ENCODE data around the gene NDEL1. TPM values are rescaled to one million over a fixed set of nuclear protein-coding genes. Genes with fewer than 3 reads are reported as not detected.

The NDEL1 gene
- total RNA-seq, 1 donor from 2014 or later, result 84.5 TPM

DNA sequence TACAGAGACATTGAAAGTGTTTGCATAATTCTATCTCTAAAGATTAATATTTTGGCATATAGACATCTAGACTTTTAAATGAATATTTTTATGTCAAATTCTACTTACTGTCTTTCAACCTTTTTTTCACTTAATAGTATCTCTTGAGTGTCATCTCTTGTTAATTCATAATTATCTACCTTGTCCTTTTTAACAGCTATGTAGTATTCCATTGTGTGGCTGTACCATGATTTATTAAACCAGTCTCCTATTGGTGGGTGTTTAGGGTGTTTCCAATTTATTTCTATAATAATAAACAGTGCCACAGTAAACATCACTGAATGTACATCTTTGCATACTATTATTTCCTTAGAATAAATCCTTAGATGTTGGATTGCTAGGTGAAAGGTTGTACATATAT, 21.7 kb upstream of the NDEL1 start:
- DNase-seq (ENCODE audit: low spot score), result no peak

DNA sequence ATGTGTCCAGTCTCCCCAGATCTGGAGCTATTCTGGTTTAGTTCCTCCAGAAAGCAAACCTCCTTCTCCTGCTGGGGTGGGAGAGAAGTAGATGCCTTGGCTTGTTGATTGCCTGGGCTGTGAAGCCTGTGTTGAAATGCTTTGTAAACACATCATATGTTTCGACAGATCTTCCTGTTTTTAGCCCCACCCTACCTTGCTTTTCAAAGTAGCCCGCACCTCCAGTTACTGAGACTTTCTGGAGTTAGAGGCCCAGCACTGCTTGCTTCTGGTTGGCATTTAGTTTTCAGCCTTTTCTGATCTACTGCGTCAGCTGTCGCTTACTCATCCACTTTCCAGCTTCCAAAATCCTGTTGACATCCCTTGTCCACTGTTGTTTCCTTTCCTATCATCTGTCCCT, 17.9 kb upstream of the NDEL1 start:
- no peak for DNase-seq (ENCODE audit: low spot score)

DNA sequence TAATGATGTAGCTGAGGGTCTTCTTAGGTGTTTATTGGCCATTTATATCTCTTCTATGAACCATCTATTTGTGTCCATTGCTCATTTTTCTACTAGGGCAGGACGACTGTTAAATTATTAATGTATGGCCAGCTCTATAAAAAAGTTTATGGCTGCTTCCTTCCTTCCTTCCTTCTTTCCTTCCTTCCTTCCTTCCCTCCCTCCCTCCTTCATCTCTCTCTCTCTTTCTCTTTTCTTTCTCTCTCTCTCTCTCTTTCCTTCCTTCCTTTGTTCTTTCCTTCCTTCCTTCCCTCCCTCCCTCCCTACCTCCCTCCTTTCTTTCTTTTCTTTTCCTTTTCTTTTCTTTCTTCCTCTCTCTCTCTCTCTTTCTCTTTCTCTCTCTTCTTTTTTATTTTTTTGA, 17.2 kb upstream of the NDEL1 start:
- DNase-seq (ENCODE audit: low spot score), result no peak

DNA sequence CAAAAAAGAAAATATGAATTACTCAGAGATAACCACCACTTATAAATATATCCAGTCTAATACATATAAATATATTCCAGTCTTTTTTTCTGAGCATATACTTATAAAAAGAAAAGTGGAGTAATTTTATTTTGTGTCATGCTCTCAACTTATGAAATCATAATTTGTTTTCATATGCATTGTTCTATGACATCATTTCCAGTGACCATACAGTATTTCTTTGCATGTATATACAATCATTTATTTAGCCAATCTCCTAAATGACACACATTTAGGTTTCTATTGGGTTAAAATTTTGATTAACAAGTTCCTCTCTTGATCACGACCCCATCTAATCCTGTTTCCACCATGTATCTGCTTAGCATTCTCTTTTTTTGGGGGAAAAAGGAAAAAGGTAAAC, 16.4 kb upstream of the NDEL1 start:
- DNase-seq (ENCODE audit: low spot score), result no peak

DNA sequence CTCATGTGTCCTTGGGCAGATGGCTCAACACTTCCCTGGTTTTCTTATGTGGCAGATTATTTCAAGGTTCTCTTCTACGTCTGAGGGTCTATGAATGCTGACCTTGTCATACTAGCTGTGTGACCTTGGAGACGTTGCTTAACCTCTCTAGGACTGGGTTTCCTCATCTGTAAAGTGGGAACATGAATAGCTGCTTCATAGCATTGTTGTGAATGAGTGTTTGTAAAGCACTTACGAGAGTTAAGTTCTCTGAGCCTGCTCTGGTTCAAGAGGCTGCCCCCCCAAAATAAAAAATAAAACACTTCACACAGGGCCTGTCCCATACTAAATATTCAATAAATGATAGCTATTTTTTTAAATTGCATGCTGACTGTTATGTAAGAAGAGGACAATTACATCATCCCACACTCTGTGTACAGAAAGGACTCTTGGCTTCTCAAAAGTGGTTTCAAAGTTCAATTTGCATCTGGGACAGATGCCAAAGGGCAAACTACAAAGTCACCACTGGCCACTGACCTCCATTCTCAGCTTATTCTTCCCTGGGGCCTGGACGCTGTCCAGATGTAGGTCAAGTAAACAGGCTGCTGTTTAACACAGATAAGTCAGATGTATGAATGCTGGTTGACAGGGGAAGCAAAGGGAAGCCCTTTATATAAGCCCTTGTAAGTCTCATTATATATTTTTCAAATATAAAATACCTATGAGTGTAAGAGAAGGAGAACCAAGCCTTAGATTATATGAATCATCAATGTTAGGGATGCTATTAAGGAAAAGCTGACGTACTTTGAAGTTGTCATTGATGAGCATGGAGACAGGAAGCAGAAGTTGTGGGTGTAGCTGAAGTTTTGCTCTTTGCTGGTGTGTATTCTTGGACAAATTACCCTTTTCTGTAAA, 15.4 kb upstream of the NDEL1 start:
- no peak for DNase-seq (ENCODE audit: low spot score)

DNA sequence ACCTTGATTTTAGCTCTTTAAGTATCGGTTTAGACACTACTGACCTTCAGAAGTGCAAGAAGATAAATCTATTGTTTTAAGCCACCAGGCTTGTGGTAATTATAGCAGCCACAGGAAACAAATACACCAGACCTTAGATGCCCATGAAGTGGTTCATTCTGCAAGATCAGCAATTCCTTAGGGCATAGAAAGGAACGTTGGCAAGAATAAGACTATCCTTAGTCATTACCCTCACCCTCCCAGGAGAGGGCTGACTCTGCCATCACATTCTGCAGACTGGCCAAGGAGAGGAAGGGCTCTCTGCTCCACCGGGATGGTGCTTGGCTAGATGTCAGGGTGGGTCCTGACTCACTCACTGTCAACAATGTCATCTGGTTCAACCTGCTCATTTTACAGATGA, 14.1 kb upstream of the NDEL1 start:
- no peak for DNase-seq (ENCODE audit: low spot score)

DNA sequence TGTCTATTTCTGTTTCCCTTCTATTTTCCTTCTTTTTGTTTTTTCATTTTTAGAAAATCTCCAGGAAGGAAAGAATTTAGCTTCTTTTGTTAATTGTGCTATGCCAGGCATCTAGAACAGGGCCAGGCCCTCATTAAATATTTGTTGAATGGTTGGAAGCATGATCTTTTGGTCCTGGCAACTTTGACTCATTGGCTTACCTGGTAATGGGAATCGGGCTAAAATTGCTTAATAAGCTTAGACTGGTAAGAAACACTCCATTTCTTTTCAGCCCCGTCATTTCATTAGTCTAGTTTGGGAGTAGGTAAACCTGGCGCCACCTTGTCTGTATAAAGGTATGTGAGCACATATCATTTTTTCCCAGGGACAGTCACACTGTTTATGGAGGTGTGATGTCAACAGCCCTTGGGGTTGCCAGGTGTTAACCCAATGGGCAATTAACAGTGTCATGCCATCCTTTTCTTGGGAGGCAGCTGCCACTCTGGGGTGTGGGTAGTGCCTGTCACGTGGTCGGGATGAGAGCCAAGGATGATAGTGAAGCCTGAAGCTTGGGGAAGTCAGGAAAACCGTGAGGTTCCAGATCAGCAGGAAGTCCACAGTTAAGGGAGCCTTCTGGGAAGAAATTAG, 9.5 kb upstream of the NDEL1 start:
- DNase-seq (ENCODE audit: low spot score), result no peak

DNA sequence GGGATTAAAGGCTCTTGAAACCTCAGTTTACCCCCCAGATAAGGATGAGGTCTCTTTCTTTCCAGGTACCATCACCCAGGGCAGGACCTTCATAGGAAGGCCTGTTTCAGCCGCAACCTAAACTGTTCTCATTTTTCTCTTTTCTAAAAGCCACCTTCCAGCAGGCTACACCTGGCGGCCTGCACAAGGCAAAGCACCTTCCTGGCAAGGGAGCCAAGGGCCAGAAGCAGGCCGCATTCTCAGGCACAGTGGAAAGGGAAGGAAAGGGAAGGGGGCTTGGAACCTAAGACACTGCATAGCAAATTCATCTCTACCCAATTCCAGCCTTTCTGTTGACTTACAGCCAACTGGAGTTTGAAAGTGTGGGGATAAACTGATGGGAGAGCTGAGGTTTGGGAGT, 8.9 kb upstream of the NDEL1 start:
- DNase-seq (ENCODE audit: low spot score), result no peak

DNA sequence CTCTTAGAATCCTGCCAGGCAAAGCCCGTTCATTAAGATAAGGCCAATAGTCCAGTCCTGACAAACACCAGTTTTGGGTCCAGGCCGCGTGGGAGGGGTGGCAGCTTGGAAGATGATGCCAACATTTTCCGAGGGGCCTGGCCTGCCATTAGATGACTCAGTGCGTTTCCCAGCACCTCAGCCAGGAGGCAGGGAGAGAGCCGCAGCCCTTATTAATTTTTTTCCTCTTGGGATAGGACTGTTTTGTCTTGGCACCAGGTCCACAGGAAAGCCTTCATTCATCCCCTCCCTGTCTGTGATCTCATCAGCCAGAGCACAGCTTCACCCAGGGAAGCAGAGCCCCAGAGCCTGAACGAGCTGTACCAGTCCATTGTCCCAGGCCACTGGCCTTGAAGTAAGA, 4.7 kb upstream of the NDEL1 start:
- DNase-seq (ENCODE audit: low spot score), result no peak

DNA sequence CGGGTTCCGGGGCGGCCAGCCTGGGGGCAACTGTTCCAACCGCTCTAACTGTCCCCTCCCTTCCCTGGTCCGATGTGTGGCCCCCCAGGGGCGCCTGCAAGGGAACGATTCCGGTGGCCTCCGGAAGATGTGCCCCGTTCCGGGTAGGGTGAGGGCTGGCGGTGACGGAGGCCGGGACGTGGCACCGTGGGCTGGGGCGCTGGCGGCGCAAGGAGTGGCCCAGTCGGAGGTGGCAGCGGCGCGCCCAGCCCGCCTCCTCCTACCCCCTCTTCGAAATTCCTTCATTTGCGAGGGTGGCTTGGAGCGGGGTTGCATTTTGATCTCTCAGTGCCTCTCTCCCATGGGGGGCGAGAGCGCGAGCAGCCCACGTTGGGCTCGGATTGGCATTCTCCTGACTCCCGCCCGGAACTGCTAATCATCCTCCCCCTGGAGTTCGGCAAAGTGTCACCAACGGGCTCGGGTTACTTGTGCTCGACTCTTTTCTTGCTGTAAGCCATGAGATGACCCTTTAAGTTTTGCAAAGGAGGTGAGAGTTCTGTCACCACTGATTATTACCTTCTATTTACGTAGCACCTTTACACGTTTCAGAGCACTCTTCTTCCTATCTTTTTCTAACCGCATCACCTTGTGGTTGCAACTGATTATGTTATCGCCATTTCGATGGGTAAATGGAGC, 622 bp downstream of the NDEL1 start:
- DNase-seq (ENCODE audit: low spot score), result peak; percentile 75

DNA sequence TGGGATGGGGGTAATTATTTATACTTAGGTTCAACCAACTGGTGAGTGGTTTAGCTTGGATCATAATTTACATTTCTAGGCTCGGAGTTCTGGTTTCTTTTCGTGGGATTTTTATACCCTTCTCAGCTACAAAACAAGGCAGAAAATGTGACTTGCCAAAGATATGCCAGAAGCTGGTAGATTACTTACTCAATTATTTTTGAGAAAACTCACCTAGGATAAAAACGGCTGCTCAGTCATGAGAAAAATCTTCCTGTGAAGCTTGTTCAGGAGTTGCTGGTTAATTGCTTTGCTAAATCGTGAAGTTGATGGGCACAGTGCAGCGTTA, 1.1 kb downstream of the NDEL1 start:
- no peak for DNase-seq (ENCODE audit: low spot score)

DNA sequence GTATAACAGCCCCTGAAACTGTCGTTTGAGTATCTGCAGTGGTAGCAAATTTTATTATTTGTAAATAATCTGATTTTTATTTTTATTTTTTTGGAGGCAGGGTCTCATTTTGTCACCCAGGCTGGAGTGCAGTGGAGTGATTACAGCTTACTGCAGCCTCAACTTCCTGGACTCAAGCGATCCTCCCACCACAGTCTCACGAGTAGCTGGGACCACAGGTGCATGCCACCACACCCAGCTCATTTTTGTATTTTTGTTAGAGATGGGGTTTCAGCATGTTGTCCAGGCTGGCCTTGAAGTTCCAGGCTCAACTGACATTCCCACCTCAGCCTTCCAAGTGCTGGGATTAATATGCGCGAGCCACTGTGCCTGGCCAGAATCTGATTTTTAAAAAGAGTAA, 2.8 kb downstream of the NDEL1 start:
- DNase-seq (ENCODE audit: low spot score), result no peak

DNA sequence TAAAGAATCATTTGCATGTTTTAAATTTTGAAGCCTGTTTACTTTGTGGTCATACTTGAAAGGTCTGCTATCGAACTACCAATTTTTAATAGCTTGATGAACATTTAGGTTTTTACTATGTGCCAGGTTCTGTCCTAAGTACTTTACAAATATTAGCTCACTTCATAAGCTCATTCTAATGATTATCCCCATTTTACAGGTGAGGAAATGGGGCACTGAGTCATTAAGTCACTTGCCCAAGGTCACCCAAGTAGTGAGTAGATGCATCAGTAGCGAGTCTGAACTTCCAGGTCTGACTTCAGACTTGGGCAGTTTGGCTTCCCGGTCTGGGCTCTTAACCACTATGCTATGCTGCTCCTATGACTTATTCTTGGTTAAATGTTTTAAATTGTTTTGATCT, 4.0 kb downstream of the NDEL1 start:
- DNase-seq (ENCODE audit: low spot score), result no peak

DNA sequence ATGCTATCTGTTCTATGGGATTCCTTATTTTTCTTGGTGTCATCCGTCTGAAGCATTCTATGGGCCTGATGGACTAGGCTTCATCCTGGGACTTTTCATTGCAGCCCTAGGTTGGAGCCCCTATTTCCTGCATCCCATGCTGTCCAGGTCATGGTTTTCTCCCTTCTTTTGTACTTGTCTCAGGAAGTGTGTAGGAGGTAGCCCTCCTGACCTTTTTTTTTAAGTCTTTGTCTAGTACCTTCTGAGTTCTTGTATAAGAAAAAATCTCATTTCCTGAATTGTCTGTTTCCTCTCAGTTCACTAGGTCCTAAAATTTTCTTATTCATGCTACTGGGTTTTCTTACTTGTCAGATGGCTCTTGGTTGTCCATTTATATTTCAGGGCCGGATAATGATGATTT, 6.0 kb downstream of the NDEL1 start:
- no peak for DNase-seq (ENCODE audit: low spot score)

DNA sequence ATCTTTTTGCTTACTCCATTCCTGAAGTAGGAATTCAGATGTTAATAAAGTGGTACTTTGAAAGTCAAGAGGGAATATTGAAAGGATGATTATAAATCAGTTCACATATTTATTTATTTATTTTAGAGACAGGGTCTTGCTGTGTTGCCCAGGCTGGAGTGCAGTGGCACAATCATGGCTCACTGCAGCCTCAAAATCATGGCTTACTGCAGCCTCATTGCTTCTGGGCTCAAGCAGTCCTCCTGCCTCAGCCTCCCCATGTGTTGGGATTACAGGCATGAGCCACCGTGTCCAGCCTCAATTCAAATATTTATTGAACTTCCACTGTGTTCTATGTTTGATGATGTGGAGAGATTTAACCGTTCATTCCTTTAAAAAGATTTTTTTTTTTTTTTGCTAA, 6.6 kb downstream of the NDEL1 start:
- no peak for DNase-seq (ENCODE audit: low spot score)

DNA sequence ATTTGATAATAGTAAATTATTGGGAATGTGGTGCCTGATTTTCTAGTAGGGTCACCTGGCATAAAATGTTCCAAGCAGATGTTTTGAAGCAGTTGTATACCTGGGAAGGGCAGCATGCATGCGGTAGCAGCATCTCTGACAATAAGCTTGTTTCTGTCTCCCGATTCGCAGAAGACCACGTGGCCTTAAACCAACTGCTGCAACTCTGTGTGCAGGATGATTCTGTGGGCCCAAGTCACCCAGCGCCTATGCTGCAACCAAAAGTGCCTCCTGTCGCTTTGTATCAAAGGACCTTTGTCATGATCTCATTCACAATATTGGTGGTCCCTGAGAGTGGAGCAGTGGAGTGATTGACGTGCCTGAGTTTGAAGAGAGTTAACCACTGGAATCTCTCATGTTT, 8.1 kb downstream of the NDEL1 start:
- DNase-seq (ENCODE audit: low spot score), result no peak

DNA sequence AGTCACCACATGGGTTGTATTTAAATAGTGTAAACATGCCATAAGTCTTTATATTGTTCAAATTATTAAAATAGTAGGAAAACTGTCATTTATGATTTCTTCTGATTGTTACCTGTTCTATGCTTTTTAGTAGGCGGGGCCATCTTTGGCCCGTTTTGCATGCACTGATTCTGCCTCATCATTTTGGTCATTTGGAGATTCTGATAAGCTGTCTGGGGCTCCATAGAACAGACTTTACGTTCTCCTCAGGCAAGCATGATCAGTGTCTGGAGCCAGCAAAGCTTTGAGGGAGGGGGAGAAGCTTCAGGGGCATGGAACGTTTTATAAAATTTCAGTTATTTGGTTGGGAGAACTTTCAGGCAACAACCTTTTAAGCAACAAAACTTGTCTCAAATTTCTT, 8.8 kb downstream of the NDEL1 start:
- no peak for DNase-seq (ENCODE audit: low spot score)

DNA sequence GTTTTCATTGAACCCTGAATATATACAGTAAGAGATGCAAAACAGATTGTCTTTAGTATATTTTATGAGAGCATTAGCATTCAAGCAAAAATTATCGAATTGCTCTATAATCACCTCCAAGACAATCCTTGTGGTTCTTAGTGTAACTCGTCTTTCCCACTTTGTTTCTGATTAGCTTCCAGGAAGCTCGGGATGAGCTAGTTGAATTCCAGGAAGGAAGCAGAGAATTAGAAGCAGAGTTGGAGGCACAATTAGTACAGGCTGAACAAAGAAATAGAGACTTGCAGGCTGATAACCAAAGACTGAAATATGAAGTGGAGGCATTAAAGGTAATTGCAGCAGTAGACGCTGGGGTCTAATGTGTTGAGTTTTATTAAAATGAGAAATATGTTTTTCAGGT, 9.9 kb downstream of the NDEL1 start:
- no peak for DNase-seq (ENCODE audit: low spot score)

DNA sequence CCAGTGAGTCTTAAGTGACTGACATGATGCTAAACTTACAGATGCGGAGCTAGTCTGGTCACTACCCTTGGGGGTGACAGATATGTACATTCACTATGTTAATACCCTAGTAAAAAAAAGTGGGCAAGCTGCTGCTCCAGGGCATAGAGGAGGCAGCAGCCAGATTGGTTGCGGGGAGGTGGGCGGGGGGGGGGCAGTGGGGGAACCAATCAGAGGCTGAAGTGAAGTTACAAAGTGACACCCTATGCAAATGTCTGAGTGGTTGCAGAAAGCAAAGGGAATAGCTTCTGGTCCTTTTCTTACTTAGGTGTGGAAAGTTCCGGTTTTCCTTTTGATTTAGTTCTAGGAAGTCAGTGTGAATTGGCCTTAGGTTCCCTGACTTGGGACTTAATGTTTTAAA, 12.1 kb downstream of the NDEL1 start:
- no peak for DNase-seq (ENCODE audit: low spot score)

DNA sequence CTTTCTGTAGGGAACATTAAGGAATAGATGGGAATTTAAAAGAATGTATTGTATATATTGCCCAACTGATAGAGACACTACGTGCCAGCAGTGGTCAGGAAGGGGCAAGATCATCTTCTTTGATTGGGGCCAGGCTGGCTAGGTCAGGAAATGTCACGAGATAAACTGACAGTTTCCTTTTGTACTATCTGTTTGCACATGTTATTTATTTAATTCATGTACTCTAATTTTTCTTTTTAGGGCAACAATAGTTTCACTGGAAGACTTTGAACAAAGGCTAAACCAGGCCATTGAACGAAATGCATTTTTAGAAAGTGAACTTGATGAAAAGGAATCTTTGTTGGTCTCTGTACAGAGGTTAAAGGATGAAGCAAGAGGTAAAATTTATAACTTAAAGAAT, 12.6 kb downstream of the NDEL1 start:
- DNase-seq (ENCODE audit: low spot score), result no peak

DNA sequence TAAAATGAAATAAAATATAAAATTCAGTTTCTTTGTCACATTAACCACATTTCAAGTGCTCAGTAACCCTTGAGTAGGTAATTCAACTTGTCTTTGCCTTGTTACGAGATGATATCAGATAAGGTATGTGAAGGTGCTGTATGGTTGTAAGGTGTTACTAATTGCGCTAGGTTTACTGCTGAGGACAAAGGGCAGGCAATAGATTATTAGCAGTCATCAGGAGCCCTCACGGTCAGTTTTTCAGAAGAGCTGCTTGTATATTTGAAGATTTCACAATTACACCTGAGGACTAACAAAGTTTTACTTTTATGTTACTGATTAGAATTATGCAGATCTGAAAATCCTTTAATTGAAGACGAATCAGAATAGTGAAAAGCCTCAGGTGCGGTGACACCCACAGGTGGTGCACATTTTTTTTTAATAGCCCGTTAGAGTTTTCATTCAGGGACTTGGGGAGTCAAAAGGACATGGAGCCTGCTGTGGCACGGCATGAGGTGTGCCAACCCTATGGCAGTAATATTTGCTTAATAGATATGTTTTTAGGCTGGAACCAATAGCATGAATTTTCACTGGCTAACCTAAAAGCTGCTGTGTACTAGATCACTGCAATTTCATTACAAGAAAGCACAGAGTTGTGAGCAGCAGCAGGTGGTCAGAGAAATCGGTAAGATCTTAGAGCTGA, 16.4 kb downstream of the NDEL1 start:
- no peak for DNase-seq (ENCODE audit: low spot score)

DNA sequence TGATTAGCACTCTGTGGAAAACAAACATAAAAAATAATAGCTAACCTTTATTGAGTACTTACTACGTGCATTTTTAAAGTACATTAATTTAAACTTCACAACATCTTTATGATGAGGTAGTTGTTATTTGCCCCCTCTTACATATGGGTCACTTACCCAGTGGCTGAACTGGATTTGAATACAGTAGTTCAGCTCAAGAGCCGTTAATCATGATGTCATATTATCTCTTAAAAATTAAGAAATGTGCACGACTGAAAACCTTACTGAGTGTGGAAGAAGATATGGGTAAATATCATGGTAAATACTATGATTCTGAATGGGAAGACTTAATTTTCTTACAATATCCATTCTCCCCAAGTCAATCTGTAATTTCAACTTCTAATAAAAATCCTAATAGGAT, 17.6 kb downstream of the NDEL1 start:
- DNase-seq (ENCODE audit: low spot score), result no peak

Data from ureter (tissue), 1 donor.